HUES48 (cell line): ENCODE measurements around the gene SLC14A1.

Source experiments
- H3K27ac ChIP-seq: one replicate; pipeline ENCODE4 v1.7.0; 2013; ENCODE audit warnings: low read depth, low read length, inconsistent platforms
- H3K27me3 ChIP-seq: 2 replicates; pipeline ENCODE4 v1.6.1; 2013; ENCODE audit warnings: mild to moderate bottlenecking, low read length; ENCODE audit not compliant: control insufficient read depth, insufficient read depth
- H3K36me3 ChIP-seq: 2 replicates; pipeline ENCODE4 v1.6.1; 2013; ENCODE audit warnings: low read length; ENCODE audit not compliant: control insufficient read depth, insufficient read depth
- H3K4me1 ChIP-seq: 2 replicates; pipeline ENCODE4 v1.6.1; 2013; ENCODE audit warnings: mild to moderate bottlenecking, low read length; ENCODE audit not compliant: control insufficient read depth, insufficient read depth
- H3K4me3 ChIP-seq: 2 replicates; pipeline ENCODE4 v1.5.1; 2013; ENCODE audit warnings: mild to moderate bottlenecking, low read depth, low read length
- H3K9ac ChIP-seq: 2 replicates; pipeline ENCODE4 v1.6.1; 2013; ENCODE audit warnings: mild to moderate bottlenecking, low read depth, low read length, moderate library complexity
- H3K9me3 ChIP-seq: 2 replicates; pipeline ENCODE4 v1.6.1; 2013; ENCODE audit warnings: low read length; ENCODE audit not compliant: control insufficient read depth, insufficient read depth

The SLC14A1 gene

GRCh38 chr18:45780568-45780967 is 56.6 kb downstream of the SLC14A1 start:
- no peaks in the 10 kb centered on the region for H3K36me3 ChIP-seq
- H3K4me1 ChIP-seq = peaks cover 19% of the 10 kb centered on the region
- no peak overlapping the region for H3K9ac ChIP-seq
- H3K4me3 ChIP-seq = no peak overlapping the region
- no peaks in the 10 kb centered on the region for H3K9me3 ChIP-seq
- no peak overlapping the region for H3K27ac ChIP-seq
- H3K27me3 ChIP-seq = no peaks in the 10 kb centered on the region

- Histone ChIP-seq H3K4me3 (no peak overlapping the region), H3K9ac (no peak overlapping the region), H3K9me3 (no peaks in the 10 kb centered on the region), H3K4me1 (peaks cover 15% of the 10 kb centered on the region), H3K27me3 (no peaks in the 10 kb centered on the region), H3K36me3 (no peaks in the 10 kb centered on the region), H3K27ac (no peak overlapping the region)
Measured at GRCh38 chr18:45782662-45783061, 58.7 kb downstream of the SLC14A1 start.

GRCh38 chr18:45783097-45784075 is 59.4 kb downstream of the SLC14A1 start:
- no peaks in the 10 kb centered on the region for H3K36me3 ChIP-seq
- no peak overlapping the region for H3K27ac ChIP-seq
- no peaks in the 10 kb centered on the region for H3K27me3 ChIP-seq
- H3K9ac ChIP-seq = no peak overlapping the region
- no peak overlapping the region for H3K4me3 ChIP-seq
- H3K9me3 ChIP-seq = no peaks in the 10 kb centered on the region
- peaks cover 15% of the 10 kb centered on the region for H3K4me1 ChIP-seq

- no peaks in the 10 kb centered on the region for H3K9me3 ChIP-seq
- no peaks in the 10 kb centered on the region for H3K27me3 ChIP-seq
- H3K36me3 ChIP-seq = no peaks in the 10 kb centered on the region
- H3K9ac ChIP-seq = no peak overlapping the region
- no peak overlapping the region for H3K27ac ChIP-seq
- peaks cover 15% of the 10 kb centered on the region for H3K4me1 ChIP-seq
- no peak overlapping the region for H3K4me3 ChIP-seq
Measured at GRCh38 chr18:45785134-45785533, 61.2 kb downstream of the SLC14A1 start.

- Histone ChIP-seq H3K9me3 (no peaks in the 10 kb centered on the region), H3K27me3 (no peaks in the 10 kb centered on the region), H3K36me3 (no peaks in the 10 kb centered on the region), H3K4me3 (no peak overlapping the region), H3K27ac (no peak overlapping the region), H3K4me1 (peaks cover 15% of the 10 kb centered on the region), H3K9ac (no peak overlapping the region)
Measured at GRCh38 chr18:45786941-45787340, 63.0 kb downstream of the SLC14A1 start.

GRCh38 chr18:45787346-45787745 is 63.4 kb downstream of the SLC14A1 start:
- Histone ChIP-seq H3K4me3 (no peak overlapping the region), H3K27ac (no peak overlapping the region), H3K27me3 (no peaks in the 10 kb centered on the region), H3K4me1 (peaks cover 15% of the 10 kb centered on the region), H3K9me3 (no peaks in the 10 kb centered on the region), H3K9ac (no peak overlapping the region), H3K36me3 (no peaks in the 10 kb centered on the region)

GRCh38 chr18:45788861-45789260 is 64.9 kb downstream of the SLC14A1 start:
- H3K9me3 ChIP-seq = no peaks in the 10 kb centered on the region
- H3K9ac ChIP-seq = no peak overlapping the region
- no peaks in the 10 kb centered on the region for H3K36me3 ChIP-seq
- H3K27me3 ChIP-seq = no peaks in the 10 kb centered on the region
- no peak overlapping the region for H3K27ac ChIP-seq
- H3K4me3 ChIP-seq = no peak overlapping the region
- peaks cover under 1% of the 10 kb centered on the region; the same call in 1 of the 2 replicates for H3K4me1 ChIP-seq

- no peaks in the 10 kb centered on the region for H3K27me3 ChIP-seq
- no peaks in the 10 kb centered on the region for H3K4me1 ChIP-seq
- H3K9me3 ChIP-seq = no peaks in the 10 kb centered on the region
- H3K9ac ChIP-seq = no peak overlapping the region
- H3K4me3 ChIP-seq = no peak overlapping the region
- no peak overlapping the region for H3K27ac ChIP-seq
- H3K36me3 ChIP-seq = no peaks in the 10 kb centered on the region
Measured at GRCh38 chr18:45792506-45793263, 68.7 kb downstream of the SLC14A1 start.

GRCh38 chr18:45793264-45793965 is 69.4 kb downstream of the SLC14A1 start:
- Histone ChIP-seq H3K9me3 (no peaks in the 10 kb centered on the region), H3K9ac (no peak overlapping the region), H3K27ac (peak overlapping the region; percentile 20), H3K4me3 (no peak overlapping the region), H3K4me1 (no peaks in the 10 kb centered on the region), H3K36me3 (no peaks in the 10 kb centered on the region), H3K27me3 (no peaks in the 10 kb centered on the region)

GRCh38 chr18:45801416-45802004 is 77.5 kb downstream of the SLC14A1 start:
- H3K27me3 ChIP-seq = no peaks in the 10 kb centered on the region
- peaks cover 20% of the 10 kb centered on the region for H3K9me3 ChIP-seq
- no peak overlapping the region for H3K4me3 ChIP-seq
- no peaks in the 10 kb centered on the region for H3K4me1 ChIP-seq
- H3K27ac ChIP-seq = no peak overlapping the region
- no peaks in the 10 kb centered on the region for H3K36me3 ChIP-seq
- no peak overlapping the region for H3K9ac ChIP-seq
